WI38 (cell line): Measurements from ENCODE around the gene KLHL40.
A peak's percentile ranks its signal among the peaks of the same experiment; 100 is the strongest.

Source experiments
- H3K4me3 ChIP-seq: 2 replicates; pipeline ENCODE4 v1.5.1; 2011; ENCODE audit warnings: low read depth, mild to moderate bottlenecking, control low read depth, low read length
- TF ChIP-seq, protein P1 (sequence below): IDR thresholded peaks from 2 replicates; pipeline ENCODE4 v1.5.1; 2012; ENCODE audit warnings: low read depth, mild to moderate bottlenecking, control low read depth, low read length

KLHL40 gene

DNA sequence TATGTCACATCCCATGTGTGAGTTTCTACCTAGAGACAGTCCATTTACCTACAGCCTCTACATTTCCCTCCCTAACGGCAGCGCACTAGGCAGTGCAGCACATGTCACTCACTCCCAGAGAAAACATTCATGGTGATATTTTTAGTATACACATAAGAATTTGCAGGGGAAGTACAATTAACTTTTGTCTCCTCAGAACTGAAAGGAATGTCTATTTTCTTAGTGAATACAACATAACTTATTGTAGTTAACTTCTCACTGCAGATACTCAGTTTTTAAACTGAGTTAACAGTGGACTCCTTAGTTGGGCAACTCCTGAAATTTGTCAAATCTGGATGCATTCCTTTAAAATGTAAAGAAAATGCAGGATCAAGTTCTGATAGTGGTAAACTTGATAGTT lies 36.3 kb upstream of the KLHL40 start:
- no peak overlapping the region for H3K4me3 ChIP-seq
- TF ChIP-seq, protein P1, sequence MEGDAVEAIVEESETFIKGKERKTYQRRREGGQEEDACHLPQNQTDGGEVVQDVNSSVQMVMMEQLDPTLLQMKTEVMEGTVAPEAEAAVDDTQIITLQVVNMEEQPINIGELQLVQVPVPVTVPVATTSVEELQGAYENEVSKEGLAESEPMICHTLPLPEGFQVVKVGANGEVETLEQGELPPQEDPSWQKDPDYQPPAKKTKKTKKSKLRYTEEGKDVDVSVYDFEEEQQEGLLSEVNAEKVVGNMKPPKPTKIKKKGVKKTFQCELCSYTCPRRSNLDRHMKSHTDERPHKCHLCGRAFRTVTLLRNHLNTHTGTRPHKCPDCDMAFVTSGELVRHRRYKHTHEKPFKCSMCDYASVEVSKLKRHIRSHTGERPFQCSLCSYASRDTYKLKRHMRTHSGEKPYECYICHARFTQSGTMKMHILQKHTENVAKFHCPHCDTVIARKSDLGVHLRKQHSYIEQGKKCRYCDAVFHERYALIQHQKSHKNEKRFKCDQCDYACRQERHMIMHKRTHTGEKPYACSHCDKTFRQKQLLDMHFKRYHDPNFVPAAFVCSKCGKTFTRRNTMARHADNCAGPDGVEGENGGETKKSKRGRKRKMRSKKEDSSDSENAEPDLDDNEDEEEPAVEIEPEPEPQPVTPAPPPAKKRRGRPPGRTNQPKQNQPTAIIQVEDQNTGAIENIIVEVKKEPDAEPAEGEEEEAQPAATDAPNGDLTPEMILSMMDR: no peak

DNA sequence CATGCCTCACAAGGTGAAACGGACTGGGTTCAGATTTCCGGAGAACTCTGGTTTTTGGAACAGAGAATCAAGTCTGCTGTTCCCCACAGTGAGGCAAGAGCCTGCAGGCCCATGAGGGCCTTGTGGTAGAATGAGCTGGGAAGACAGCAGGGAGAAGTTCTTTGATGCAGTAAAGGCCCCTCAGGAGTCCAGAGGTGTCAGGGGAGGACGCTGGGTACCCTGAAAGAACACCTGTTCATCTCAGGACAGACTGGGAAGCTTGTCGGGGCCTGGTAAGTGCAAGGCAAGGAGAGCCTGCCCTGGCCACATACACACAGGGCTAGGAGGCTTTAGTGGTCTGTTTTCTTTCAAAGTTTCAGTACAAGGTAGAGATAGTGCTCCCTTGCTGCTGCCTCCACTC lies 35.6 kb upstream of the KLHL40 start:
- TF ChIP-seq, protein P1: no peak

GRCh38 chr3:42651248-42652091 lies 33.9 kb upstream of the KLHL40 start:
- H3K4me3 ChIP-seq: peak overlapping the region; percentile 3; the same call in 1 of the 2 replicates
- TF ChIP-seq, protein P1: no peak

More for the DNA sequence above, 35.6 kb upstream of the KLHL40 start:
- no peak overlapping the region for H3K4me3 ChIP-seq

DNA sequence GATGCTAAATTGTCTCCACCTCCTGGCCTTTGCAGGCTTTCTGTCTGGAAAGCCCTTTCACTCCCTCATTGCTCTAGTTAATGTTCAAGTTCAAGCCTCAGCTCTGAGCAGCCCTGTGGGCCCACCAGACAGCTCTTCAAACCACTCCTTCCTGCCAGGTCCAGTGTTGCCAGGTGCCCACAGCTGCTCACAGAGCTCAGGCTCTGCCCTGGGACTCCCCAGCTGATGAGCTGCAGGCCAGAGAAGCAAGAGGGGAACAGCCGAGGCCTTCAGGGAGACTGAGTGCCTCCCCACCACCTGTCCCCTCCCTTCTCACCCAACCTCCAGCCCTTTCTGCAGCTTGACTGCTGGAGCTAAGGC lies 33.1 kb upstream of the KLHL40 start:
- TF ChIP-seq, protein P1: no peak
- H3K4me3 ChIP-seq: peak overlapping the region; percentile 78

DNA sequence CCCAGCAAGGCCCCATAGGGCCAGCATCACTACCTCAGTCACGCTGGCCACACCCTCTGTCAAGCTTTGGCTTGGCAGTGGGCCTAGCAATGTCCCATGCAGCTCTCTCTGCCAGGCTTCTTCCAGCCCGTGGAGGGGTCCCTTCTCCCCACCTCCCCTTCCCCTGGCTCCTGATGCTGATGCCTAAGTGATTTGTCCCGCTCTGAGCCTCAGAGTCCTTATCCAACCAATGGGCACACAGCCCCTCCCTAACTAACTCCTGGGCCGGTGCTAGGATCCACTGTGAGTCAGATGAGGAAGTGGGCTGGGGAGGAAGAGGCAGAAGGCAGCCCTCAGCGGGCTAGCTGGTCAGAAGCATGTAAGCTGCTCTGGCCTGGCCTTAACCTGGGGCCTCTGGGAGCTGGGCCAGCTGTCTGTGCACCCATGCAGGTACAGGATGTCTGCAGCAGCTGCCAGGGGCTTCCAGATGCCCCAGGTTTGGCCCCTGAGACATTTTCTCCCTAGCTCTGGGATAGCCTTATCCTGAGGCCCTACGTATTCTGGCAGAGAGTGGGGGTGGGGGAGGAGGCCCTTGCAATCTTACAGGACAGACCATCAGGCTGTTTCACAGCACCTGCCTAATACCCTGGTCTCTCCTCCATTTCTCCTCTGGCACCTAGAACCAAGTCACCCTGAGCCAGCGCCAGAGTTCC lies 32.6 kb upstream of the KLHL40 start:
- peak overlapping the region; percentile 78 for H3K4me3 ChIP-seq
- TF ChIP-seq, protein P1: no peak

GRCh38 chr3:42653303-42653559 lies 32.1 kb upstream of the KLHL40 start:
- TF ChIP-seq, protein P1: no peak
- H3K4me3 ChIP-seq: peak overlapping the region; percentile 78
